H9 (cell line): ENCODE measurements around the gene PHC3. TPM values are rescaled to one million over a fixed set of nuclear protein-coding genes. Genes with fewer than 3 reads are reported as not detected.

Experiments used
- DNase-seq: peaks from one replicate; pipeline ENCODE4 v3.0.0-alpha.2; 2017
- H2AFZ ChIP-seq: one replicate; pipeline ENCODE4 v1.6.1; 2013; ENCODE audit warnings: mild to moderate bottlenecking, low read length, control low read depth, moderate library complexity
- H2AK5ac ChIP-seq: 2 replicates; pipeline ENCODE4 v1.6.1; 2013; ENCODE audit warnings: low read length, control low read depth, mixed read lengths; ENCODE audit not compliant: insufficient read length
- H2BK120ac ChIP-seq: one replicate; pipeline ENCODE4 v1.6.1; 2013; ENCODE audit warnings: low read depth, mild to moderate bottlenecking, low read length, control low read depth, inconsistent platforms; ENCODE audit not compliant: poor library complexity, severe bottlenecking
- H2BK12ac ChIP-seq: 2 replicates; pipeline ENCODE4 v1.6.1; 2013; ENCODE audit warnings: low read length, control low read depth, mixed read lengths, low read depth; ENCODE audit not compliant: insufficient read length
- H2BK15ac ChIP-seq: 2 replicates; pipeline ENCODE4 v1.6.1; 2013; ENCODE audit warnings: low read depth, low read length, control low read depth
- H2BK20ac ChIP-seq: one replicate; pipeline ENCODE4 v1.6.1; 2013; ENCODE audit warnings: low read depth, mild to moderate bottlenecking, low read length, control low read depth, inconsistent platforms; ENCODE audit not compliant: poor library complexity, severe bottlenecking
- H2BK5ac ChIP-seq: 2 replicates; pipeline ENCODE4 v1.6.1; 2013; ENCODE audit warnings: low read length, control low read depth, mixed read lengths; ENCODE audit not compliant: insufficient read length
- H3K14ac ChIP-seq: 2 replicates; pipeline ENCODE4 v1.6.1; 2013; ENCODE audit warnings: low read length, control low read depth; ENCODE audit not compliant: insufficient read depth
- H3K18ac ChIP-seq: 2 replicates; pipeline ENCODE4 v1.6.1; 2013; ENCODE audit warnings: low read depth, mild to moderate bottlenecking, mixed read lengths, low read length, control low read depth; ENCODE audit not compliant: insufficient read length
- H3K23ac ChIP-seq: 2 replicates; pipeline ENCODE4 v1.6.1; 2013; ENCODE audit warnings: low read length, control low read depth, mixed read lengths, low read depth; ENCODE audit not compliant: insufficient read length
- H3K23me2 ChIP-seq: 2 replicates; pipeline ENCODE4 v1.6.1; 2013; ENCODE audit warnings: low read depth, mild to moderate bottlenecking, mixed read lengths, low read length, control low read depth; ENCODE audit not compliant: insufficient read length, poor library complexity, severe bottlenecking
- H3K27ac ChIP-seq: 2 replicates; pipeline ENCODE4 v1.5.1; 2013; ENCODE audit warnings: low read length, control low read depth, mixed read lengths, low read depth; ENCODE audit not compliant: insufficient read length
- H3K27me3 ChIP-seq: 2 replicates; pipeline ENCODE4 v1.6.1; 2013; ENCODE audit warnings: low read length, control low read depth, inconsistent platforms; ENCODE audit not compliant: insufficient read depth
- H3K4ac ChIP-seq: 2 replicates; pipeline ENCODE4 v1.6.1; 2013; ENCODE audit warnings: low read depth, mild to moderate bottlenecking, control low read depth, inconsistent platforms, low read length, moderate library complexity
- H3K4me1 ChIP-seq: 2 replicates; pipeline ENCODE4 v1.6.1; 2013; ENCODE audit warnings: low read length, control low read depth, inconsistent platforms; ENCODE audit not compliant: insufficient read depth
- H3K4me2 ChIP-seq: 2 replicates; pipeline ENCODE4 v1.6.1; 2013; ENCODE audit warnings: low read length, control low read depth, mixed read lengths; ENCODE audit not compliant: insufficient read length, insufficient read depth
- H3K56ac ChIP-seq: 2 replicates; pipeline ENCODE4 v1.6.1; 2013; ENCODE audit warnings: low read depth, mild to moderate bottlenecking, mixed read lengths, low read length, control low read depth; ENCODE audit not compliant: insufficient read length
- H3K79me1 ChIP-seq: 2 replicates; pipeline ENCODE4 v1.6.1; 2013; ENCODE audit warnings: low read depth, mild to moderate bottlenecking, moderate library complexity, low read length, control low read depth, inconsistent platforms; ENCODE audit not compliant: insufficient read depth, poor library complexity, severe bottlenecking
- H3K79me2 ChIP-seq: 2 replicates; pipeline ENCODE4 v1.6.1; 2013; ENCODE audit warnings: low read length, control low read depth, inconsistent platforms; ENCODE audit not compliant: insufficient read depth
- H3K9ac ChIP-seq: 2 replicates; pipeline ENCODE4 v1.6.1; 2013; ENCODE audit warnings: low read length, control low read depth, mixed read lengths; ENCODE audit not compliant: insufficient read length; ENCODE audit errors: extremely low read depth
- H3K9me3 ChIP-seq: one replicate; pipeline ENCODE4 v1.6.1; 2013; ENCODE audit warnings: low read depth, low read length, inconsistent platforms; ENCODE audit not compliant: control insufficient read depth
- H3T11ph ChIP-seq: one replicate; pipeline ENCODE4 v1.6.1; 2013; ENCODE audit warnings: mild to moderate bottlenecking, low read length, control low read depth, inconsistent platforms
- H4K20me1 ChIP-seq: one replicate; pipeline ENCODE4 v1.6.1; 2013; ENCODE audit not compliant: control insufficient read depth, insufficient read length, insufficient read depth
- H4K5ac ChIP-seq: 2 replicates; pipeline ENCODE4 v1.6.1; 2013; ENCODE audit warnings: low read depth, mild to moderate bottlenecking, mixed read lengths, low read length, control low read depth; ENCODE audit not compliant: insufficient read length
- H4K8ac ChIP-seq: replicated peaks from 2 replicates; pipeline ENCODE4 v1.6.1; 2013; ENCODE audit warnings: low read length, control low read depth, mixed read lengths, low read depth; ENCODE audit not compliant: insufficient read length
- H4K91ac ChIP-seq: 2 replicates; pipeline ENCODE4 v1.6.1; 2013; ENCODE audit warnings: low read depth, mild to moderate bottlenecking, moderate library complexity, mixed read lengths, low read length, control low read depth; ENCODE audit not compliant: insufficient read length
- H3K27ac Mint-ChIP-seq, 3 experiments: 2 replicates in 2 of 3; 3 replicates in 1 of 3; pipeline ENCODE4 v1.8.0; 2020 to 2021; ENCODE audit warnings: mixed read lengths in 3 of 3, mild to moderate bottlenecking in 1 of 3, moderate library complexity in 1 of 3
- H3K27me3 Mint-ChIP-seq: 2 replicates; pipeline ENCODE4 v1.8.0; 2021; ENCODE audit warnings: low read depth, mild to moderate bottlenecking, moderate library complexity, mixed read lengths
- H3K36me3 Mint-ChIP-seq, 3 experiments: 2 replicates in 2 of 3; 3 replicates in 1 of 3; pipeline ENCODE4 v1.8.0; 2020 to 2021; ENCODE audit warnings: low read depth in 3 of 3, mixed read lengths in 3 of 3; ENCODE audit not compliant: insufficient read depth in 1 of 3
- H3K4me1 Mint-ChIP-seq, 2 experiments: 2 replicates each; pipeline ENCODE4 v1.8.0; 2020; ENCODE audit warnings: mixed read lengths in 2 of 2
- H3K4me3 Mint-ChIP-seq, 2 experiments: 2 replicates in 1 of 2; 3 replicates in 1 of 2; pipeline ENCODE4 v1.8.0; 2020 to 2021; ENCODE audit warnings: mild to moderate bottlenecking in 2 of 2, mixed read lengths in 2 of 2, moderate library complexity in 1 of 2
- H3K9me3 Mint-ChIP-seq, 2 experiments: 2 replicates in 1 of 2; 3 replicates in 1 of 2; pipeline ENCODE4 v1.8.0; 2020; ENCODE audit warnings: mild to moderate bottlenecking in 2 of 2, mixed read lengths in 2 of 2, moderate library complexity in 1 of 2
- CTCF ChIP-seq: fragments of 200-600 bp; sonication (generic); conservative IDR thresholded peaks from 3 replicates; pipeline ENCODE4 v1.8.0; 2021; ENCODE audit warnings: antibody characterized with exemption, mild to moderate bottlenecking
- WGBS: extraction: QIAGEN DNeasy Blood & Tissue Kit; methylation state at CpG from one replicate; pipeline ENCODE4 v1.1.7; 2013; ENCODE audit warnings: missing lambda C conversion rate, low lambda C conversion rate, mixed read lengths; ENCODE audit not compliant: insufficient read length; ENCODE audit errors: extremely low coverage; 5-methylcytosine and 5-hydroxymethylcytosine counted together
- total RNA-seq: library from RNA; stranded (reverse); gene quantifications from 2 replicates; pipeline ENCODE4 v1.2.1, GENCODE V29; 2021

Gene PHC3
- total RNA-seq, 1 experiment from 2014 or later: 26.4 TPM

DNA sequence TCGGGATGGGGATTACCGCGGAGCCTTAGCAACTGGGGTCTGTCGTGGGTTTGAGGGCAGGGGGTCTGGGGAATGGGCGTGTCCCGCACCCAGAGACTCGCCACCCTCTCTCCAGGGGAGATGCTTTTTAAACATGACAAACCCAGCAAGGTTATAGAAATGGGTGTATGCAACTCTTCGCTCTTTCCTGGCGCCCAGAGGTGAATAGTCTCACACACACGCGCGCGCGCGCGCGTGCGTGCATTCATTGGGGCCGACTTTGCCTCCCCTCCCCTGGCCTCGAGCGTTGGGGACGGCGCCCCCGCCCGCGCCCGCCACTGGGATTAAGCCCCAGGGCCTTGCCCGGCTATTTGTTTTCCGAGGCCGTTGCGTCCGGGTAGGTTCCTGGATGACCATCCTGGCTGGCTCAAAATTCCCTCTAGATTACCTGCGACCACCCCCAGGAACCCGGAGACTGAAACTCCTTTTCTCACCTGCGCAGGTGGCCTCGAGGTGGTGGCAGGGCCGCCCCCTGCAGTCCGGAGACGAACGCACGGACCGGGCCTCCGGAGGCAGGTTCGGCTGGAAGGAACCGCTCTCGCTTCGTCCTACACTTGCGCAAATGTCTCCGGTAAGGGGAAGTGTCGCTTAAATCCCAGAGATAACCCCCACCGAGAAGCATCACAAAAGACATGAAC is 143.0 kb downstream of the PHC3 start:
- Histone ChIP-seq H3K4me2 (peak overlapping the region; percentile 55), H3K79me2 (no peaks in the 10 kb centered on the region), H2AK5ac (no peak overlapping the region), H3K23me2 (peaks cover 8% of the 10 kb centered on the region), H3T11ph (no peak overlapping the region), H2BK15ac (no peak overlapping the region), H3K56ac (no peak overlapping the region), H4K20me1 (no peaks in the 10 kb centered on the region), H4K8ac (no peak overlapping the region), H4K91ac (no peak overlapping the region), H3K27me3 (no peaks in the 10 kb centered on the region), H2BK20ac (no peak overlapping the region), H3K9ac (no peak overlapping the region), H3K4ac (no peak overlapping the region), H2BK120ac (no peak overlapping the region), H2BK5ac (no peak overlapping the region), H3K4me1 (no peaks in the 10 kb centered on the region), H3K23ac (no peak overlapping the region), H3K9me3 (no peaks in the 10 kb centered on the region), H3K14ac (no peak overlapping the region; the same call in 1 of the 2 replicates), H4K5ac (no peak overlapping the region), H3K27ac (no peak overlapping the region), H3K79me1 (no peaks in the 10 kb centered on the region), H3K18ac (no peak overlapping the region), H2AFZ (no peak overlapping the region), H2BK12ac (no peak overlapping the region)
- Mint-ChIP-seq H3K36me3 (peaks cover 0 to 5% (median 2%) of the 10 kb centered on the region in 3 experiments; a peak in 3 of 7 replicates), H3K27me3 (peaks cover 9% of the 10 kb centered on the region), H3K4me3 (peak overlapping the region; percentile 81 to 91), H3K27ac (peak overlapping the region in 2 of 3 experiments; percentile 67 to 81; a peak in 3 of 7 replicates), H3K4me1 (peaks cover 18 to 19% of the 10 kb centered on the region in 2 experiments), H3K9me3 (no peaks in the 10 kb centered on the region)
- peak; percentile 51 for TF ChIP-seq CTCF
- peak; percentile 77 for DNase-seq
- no CpG with 5 or more reads among the region's 51 CpGs for WGBS

Other genes with a start within 250 kb of the PHC3 start
- 90.3 and 98.7 TPM in 2 replicates for gene SEC62, start 214.9 kb downstream of the PHC3 start, total RNA-seq
- 14.1 and 15.4 TPM in 2 replicates for gene GPR160, start 143.7 kb downstream of the PHC3 start, total RNA-seq
- gene PRKCI, start 40.7 kb upstream of the PHC3 start, total RNA-seq: 57.7 and 71.1 TPM in 2 replicates
- gene SKIL, start 176.0 kb upstream of the PHC3 start, total RNA-seq: 170 TPM in 2 replicates
- gene CLDN11, start 237.1 kb upstream of the PHC3 start, total RNA-seq: 1.7 and 2.4 TPM in 2 replicates